HEK293T (cell line): ENCODE measurements around the gene GRM7.

Experiments used
- BHLHE40 ChIP-seq: fragments of 450-650 bp; IDR thresholded peaks from 2 replicates; pipeline ENCODE4 v1.6.1; 2016; ENCODE audit warnings: mild to moderate bottlenecking, moderate library complexity, borderline replicate concordance
- CTBP1 ChIP-seq: fragments of 450-650 bp; IDR thresholded peaks from 2 replicates; pipeline ENCODE4 v1.6.1; 2016; ENCODE audit warnings: borderline replicate concordance
- ELF4 ChIP-seq: fragments of 450-650 bp; IDR thresholded peaks from 2 replicates; pipeline ENCODE4 v1.6.1; 2017; ENCODE audit warnings: antibody characterized with exemption
- FOXM1 ChIP-seq: fragments of 450-650 bp; IDR thresholded peaks from 2 replicates; pipeline ENCODE4 v1.6.1; 2017; ENCODE audit warnings: mild to moderate bottlenecking, borderline replicate concordance
- HDGF ChIP-seq: fragments of 450-650 bp; IDR thresholded peaks from 2 replicates; pipeline ENCODE4 v1.6.1; 2017; ENCODE audit warnings: antibody characterized with exemption, borderline replicate concordance
- L3MBTL2 ChIP-seq: fragments of 450-650 bp; conservative IDR thresholded peaks from 2 replicates; pipeline ENCODE4 v1.6.1; 2016; ENCODE audit warnings: mild to moderate bottlenecking
- NFRKB ChIP-seq: fragments of 450-650 bp; IDR thresholded peaks from 2 replicates; pipeline ENCODE4 v1.6.1; 2016; ENCODE audit warnings: mild to moderate bottlenecking, moderate library complexity
- PKNOX1 ChIP-seq: fragments of 450-650 bp; IDR thresholded peaks from 2 replicates; pipeline ENCODE4 v1.6.1; 2016
- SP1 ChIP-seq: fragments of 450-650 bp; IDR thresholded peaks from 2 replicates; pipeline ENCODE4 v1.6.1; 2017
- SUZ12 ChIP-seq: fragments of 450-650 bp; IDR thresholded peaks from 2 replicates; pipeline ENCODE4 v1.6.1; 2016; ENCODE audit warnings: mild to moderate bottlenecking
- ZNF384 ChIP-seq: fragments of 450-650 bp; IDR thresholded peaks from 2 replicates; pipeline ENCODE4 v1.6.1; 2016

- TF ChIP-seq SP1: no peak
- TF ChIP-seq ELF4: no peak
- TF ChIP-seq BHLHE40: no peak
- no peak for TF ChIP-seq CTBP1
- no peak for TF ChIP-seq ZNF384
- TF ChIP-seq L3MBTL2: no peak
- TF ChIP-seq FOXM1: no peak
- no peak for TF ChIP-seq HDGF
- no peak for TF ChIP-seq SUZ12
- no peak for TF ChIP-seq PKNOX1
- no peak for TF ChIP-seq NFRKB
These were observed 448.8 kb downstream of the GRM7 start for GRCh38 chr3:7309641-7310102.
